Upper lobe of left lung (tissue), 6 donors: ENCODE results near the gene CNFN. TPM values are rescaled to one million over a fixed set of nuclear protein-coding genes. Genes with fewer than 3 reads are reported as not detected.

Source experiments
- ATAC-seq, 2 donors: fragments of 200-7000 bp; cut with Tn5 transposase; one replicate each; pipeline ENCODE4 v1.9.1; 2022; ENCODE audit warnings: mild to moderate bottlenecking in 2 of 2, moderate library complexity in 2 of 2; ENCODE audit not compliant: low FRiP score in 2 of 2
- DNase-seq, 2 donors: peaks; one replicate each; pipeline ENCODE4 v3.0.0-alpha.2; 2019 to 2020
- H3K27ac ChIP-seq, 4 donors: fragments of 200-600 bp; sonication (generic); one replicate each; pipeline ENCODE4 v1.5.1; 2016 to 2019
- H3K27me3 ChIP-seq, 4 donors: fragments of 200-600 bp; sonication (generic); one replicate each; pipeline ENCODE4 v1.5.1; 2017 to 2019
- H3K36me3 ChIP-seq, 4 donors: fragments of 200-600 bp; sonication (generic); one replicate each; pipeline ENCODE4 v1.5.1; 2016 to 2019
- H3K4me1 ChIP-seq, 4 donors: fragments of 200-600 bp; sonication (generic); one replicate each; pipeline ENCODE4 v1.5.1; 2018 to 2019
- H3K4me3 ChIP-seq, 4 donors: fragments of 200-600 bp; sonication (generic); one replicate each; pipeline ENCODE4 v1.5.1; 2017 to 2019; ENCODE audit warnings: mild to moderate bottlenecking in 2 of 4, moderate library complexity in 1 of 4
- H3K9me3 ChIP-seq, 4 donors: fragments of 200-600 bp; sonication (generic); one replicate each; pipeline ENCODE4 v1.5.1; 2018 to 2019
- EP300 ChIP-seq, 4 donors: sonication (generic); formaldehyde crosslinking; IDR thresholded peaks; one replicate each; pipeline ENCODE4 v1.5.1; 2017; ENCODE audit warnings: antibody characterized with exemption in 4 of 4, control low read depth in 2 of 4
- POLR2A ChIP-seq, 4 donors: fragments of 450-650 bp; IDR thresholded peaks; one replicate each; pipeline ENCODE4 v1.5.1; 2016 to 2017; ENCODE audit warnings: antibody characterized with exemption in 4 of 4, mild to moderate bottlenecking in 2 of 4
- POLR2AphosphoS5 ChIP-seq, 2 donors: sonication (generic); formaldehyde crosslinking; IDR thresholded peaks; one replicate each; pipeline ENCODE4 v1.5.1; 2017; ENCODE audit warnings: antibody characterized with exemption in 2 of 2
- WGBS, 2 donors: methylation state at CpG; one replicate each; pipeline ENCODE4 v1.1.5; 2017 to 2018; 5-methylcytosine and 5-hydroxymethylcytosine counted together
- total RNA-seq, 6 donors: library from RNA; depleted of rRNA in 4 of 6; stranded (reverse); fragments of >200 nt in 4 of 6; gene quantifications; one replicate each; pipeline versions ENCODE4 v1.1.0 to v1.2.1, GENCODE V29; 2016 to 2021
- TF ChIP-seq, protein P1 (sequence below), 6 experiments: fragments of 450-650 bp in 4 of 6; fragments of 200-600 bp in 2 of 6; sonication (generic) in 2 of 6; IDR thresholded peaks; one replicate each; pipeline ENCODE4 v1.5.1; 2016 to 2019; ENCODE audit warnings: antibody characterized with exemption in 6 of 6
- donor health status: DM: no; HTN: no; CAD: no; lungs with moderate emphysema.
- donor health status: DM: no; HTN: yes; CAD: no; lungs with severe emphysema.

CNFN gene
- total RNA-seq, 6 donors from 2014 or later: 0.46 to 32.5 (median 0.94) TPM; not detected in 3

GRCh38 chr19:42368360-42368759, 21.7 kb downstream of the CNFN start:
- Histone ChIP-seq H3K36me3 (peaks cover 0 to 35% (median 6%) of the 10 kb centered on the region in 4 donors), H3K4me3 (no peak overlapping the region), H3K27ac (no peak overlapping the region), H3K4me1 (peaks cover 0 to 4% (median 0%) of the 10 kb centered on the region in 4 donors), H3K27me3 (no peaks in the 10 kb centered on the region), H3K9me3 (peaks cover 0 to 3% (median 0%) of the 10 kb centered on the region in 4 donors)
- TF ChIP-seq, protein P1, sequence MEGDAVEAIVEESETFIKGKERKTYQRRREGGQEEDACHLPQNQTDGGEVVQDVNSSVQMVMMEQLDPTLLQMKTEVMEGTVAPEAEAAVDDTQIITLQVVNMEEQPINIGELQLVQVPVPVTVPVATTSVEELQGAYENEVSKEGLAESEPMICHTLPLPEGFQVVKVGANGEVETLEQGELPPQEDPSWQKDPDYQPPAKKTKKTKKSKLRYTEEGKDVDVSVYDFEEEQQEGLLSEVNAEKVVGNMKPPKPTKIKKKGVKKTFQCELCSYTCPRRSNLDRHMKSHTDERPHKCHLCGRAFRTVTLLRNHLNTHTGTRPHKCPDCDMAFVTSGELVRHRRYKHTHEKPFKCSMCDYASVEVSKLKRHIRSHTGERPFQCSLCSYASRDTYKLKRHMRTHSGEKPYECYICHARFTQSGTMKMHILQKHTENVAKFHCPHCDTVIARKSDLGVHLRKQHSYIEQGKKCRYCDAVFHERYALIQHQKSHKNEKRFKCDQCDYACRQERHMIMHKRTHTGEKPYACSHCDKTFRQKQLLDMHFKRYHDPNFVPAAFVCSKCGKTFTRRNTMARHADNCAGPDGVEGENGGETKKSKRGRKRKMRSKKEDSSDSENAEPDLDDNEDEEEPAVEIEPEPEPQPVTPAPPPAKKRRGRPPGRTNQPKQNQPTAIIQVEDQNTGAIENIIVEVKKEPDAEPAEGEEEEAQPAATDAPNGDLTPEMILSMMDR (IDR thresholded peaks at IDR 0.05): no peak
- TF ChIP-seq POLR2AphosphoS5 (IDR thresholded peaks at IDR 0.05) (no peak), EP300 (IDR thresholded peaks at IDR 0.05) (no peak), POLR2A (IDR thresholded peaks at IDR 0.05) (no peak)
- DNase-seq (peak in 1 of 2 donors; percentile 67), ATAC-seq (no peak)
- 90 to 98% methylated on average over 2 to 10 of the region's 11 CpGs for WGBS, 2 donors

DNA sequence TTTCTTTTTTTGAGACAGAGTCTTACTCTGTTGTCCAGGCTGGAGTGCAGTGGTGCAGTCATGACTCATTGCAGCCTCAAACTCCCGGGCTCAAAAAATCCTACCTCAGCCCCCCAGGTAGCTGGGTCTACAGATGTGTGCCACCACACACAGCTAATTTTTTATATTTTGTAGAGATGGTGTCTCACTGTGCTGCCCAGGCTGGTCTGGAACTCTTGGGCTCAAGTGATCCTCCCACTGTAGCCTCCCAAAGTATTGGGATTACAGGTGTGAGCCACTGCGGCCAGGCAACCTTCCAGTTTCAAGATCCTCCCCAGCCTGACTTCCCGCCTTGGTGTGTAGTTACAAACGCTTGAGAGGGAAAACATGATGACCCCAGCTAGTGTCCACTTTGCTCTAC, 22.2 kb downstream of the CNFN start:
- Histone ChIP-seq H3K9me3 (peaks cover 0 to 3% (median 0%) of the 10 kb centered on the region in 4 donors), H3K27me3 (no peaks in the 10 kb centered on the region), H3K27ac (no peak overlapping the region), H3K4me3 (no peak overlapping the region), H3K4me1 (peaks cover 0 to 4% (median 0%) of the 10 kb centered on the region in 4 donors), H3K36me3 (peaks cover 0 to 35% (median 8%) of the 10 kb centered on the region in 4 donors)
- 93 to 94% methylated on average over 4 of the region's 4 CpGs for WGBS, 2 donors
- no peak for DNase-seq
- no peak for ATAC-seq
- TF ChIP-seq POLR2AphosphoS5 (IDR thresholded peaks at IDR 0.05): no peak
- TF ChIP-seq POLR2A (IDR thresholded peaks at IDR 0.05): no peak
- no peak for TF ChIP-seq EP300 (IDR thresholded peaks at IDR 0.05)
- TF ChIP-seq, protein P1 (IDR thresholded peaks at IDR 0.05): no peak

GRCh38 chr19:42366673-42367072, 23.4 kb downstream of the CNFN start:
- Histone ChIP-seq H3K27ac (no peak overlapping the region), H3K9me3 (peaks cover 0 to 3% (median 0%) of the 10 kb centered on the region in 4 donors), H3K4me3 (no peak overlapping the region), H3K36me3 (peaks cover 0 to 37% (median 12%) of the 10 kb centered on the region in 4 donors), H3K27me3 (no peaks in the 10 kb centered on the region), H3K4me1 (peaks cover 0 to 4% (median 0%) of the 10 kb centered on the region in 4 donors)
- TF ChIP-seq, protein P1 (IDR thresholded peaks at IDR 0.05): no peak
- TF ChIP-seq POLR2AphosphoS5 (IDR thresholded peaks at IDR 0.05) (no peak), POLR2A (IDR thresholded peaks at IDR 0.05) (no peak), EP300 (IDR thresholded peaks at IDR 0.05) (no peak)
- ATAC-seq (no peak), DNase-seq (no peak)
- WGBS, 2 donors: 72 to 86% methylated on average over 1 of the region's 1 CpG

- no peak for ATAC-seq
- peaks cover 0 to 41% (median 12%) of the 10 kb centered on the region in 4 donors for H3K36me3 ChIP-seq
- 82 to 89% methylated on average over 14 to 17 of the region's 17 CpGs for WGBS, 2 donors
These were observed 26.3 kb downstream of the CNFN start for GRCh38 chr19:42363614-42364346.

More at GRCh38 chr19:42363614-42364346, 26.3 kb downstream of the CNFN start:
- TF ChIP-seq EP300 (IDR thresholded peaks at IDR 0.05) (no peak), POLR2A (IDR thresholded peaks at IDR 0.05) (no peak), POLR2AphosphoS5 (IDR thresholded peaks at IDR 0.05) (no peak)
- TF ChIP-seq, protein P1 (IDR thresholded peaks at IDR 0.05): no peak
- DNase-seq: no peak
- H3K4me1 ChIP-seq: peaks cover 0 to 4% (median 0%) of the 10 kb centered on the region in 4 donors
- H3K9me3 ChIP-seq: peaks cover 0 to 3% (median 0%) of the 10 kb centered on the region in 4 donors
- no peak overlapping the region for H3K27ac ChIP-seq
- no peak overlapping the region for H3K4me3 ChIP-seq
- no peaks in the 10 kb centered on the region for H3K27me3 ChIP-seq
